ENCODE measurements around the gene RFX7. TPM values are rescaled to one million over a fixed set of nuclear protein-coding genes. Genes with fewer than 3 reads are reported as not detected.

The RFX7 gene
- total and polyA plus RNA-seq, 2 of the 4 experiments (the other 2 are of a cell fraction) = 4.1 to 10.6 TPM

DNA sequence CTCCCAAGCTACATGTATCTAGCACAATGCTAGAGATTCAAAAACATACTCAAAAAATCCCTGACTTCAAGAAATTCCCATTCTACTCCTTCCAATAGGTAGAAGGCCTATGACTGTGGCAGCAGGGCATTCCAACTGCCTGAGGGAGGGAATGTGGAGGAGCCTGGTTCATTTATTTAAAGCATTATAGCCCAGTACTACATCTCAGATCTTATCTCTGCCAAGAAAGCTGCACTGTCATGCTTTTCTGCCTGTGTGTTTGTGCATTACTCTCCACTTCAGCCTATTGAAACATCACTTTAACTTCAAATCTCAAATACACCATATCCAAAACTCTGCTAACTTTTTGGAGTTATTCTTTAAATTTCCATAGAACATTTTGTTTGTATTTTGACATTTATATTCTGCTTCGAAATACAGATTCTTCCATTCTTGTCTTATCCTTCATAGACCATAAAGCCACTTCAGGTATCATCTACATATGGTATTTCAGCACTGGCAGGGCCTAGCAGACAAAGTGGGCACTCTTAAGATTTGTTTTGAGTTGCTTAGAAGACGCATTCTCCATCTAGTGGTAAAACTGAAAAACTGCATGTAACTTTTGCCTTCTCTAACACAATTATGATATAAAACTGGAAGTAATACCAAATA lies 191.2 kb downstream of the RFX7 start:
- Histone ChIP-seq H3K9me3 (ENCODE audit: control insufficient read depth, insufficient read depth, low read length) (no peaks in the 10 kb centered on the region), H4K8ac (ENCODE audit: low read depth in 2 of 2, low read length in 2 of 2) (no peak overlapping the region), H3K56ac (ENCODE audit: extremely low read depth, insufficient read depth, low read length) (no peak overlapping the region), H2AFZ (replicated peaks; ENCODE audit: low read length, poor library complexity) (no peak overlapping the region), H3K9me1 (ENCODE audit: insufficient read depth, low read length) (peaks cover 6% of the 10 kb centered on the region; the same call in 1 of the 2 replicates), H4K5ac (ENCODE audit: low read depth, low read length) (no peak overlapping the region), H2BK20ac (ENCODE audit: low read depth, low read length) (no peak overlapping the region), H3K4ac (ENCODE audit: low read depth, low read length) (no peak overlapping the region), H3K18ac (ENCODE audit: low read depth, low read length) (no peak overlapping the region), H4K20me1 (ENCODE audit: insufficient read depth, low read length) (no peaks in the 10 kb centered on the region), H3K27ac (ENCODE audit: insufficient read depth, low read length) (no peak overlapping the region), H2BK120ac (ENCODE audit: low read depth, low read length) (no peak overlapping the region), H3K14ac (replicated peaks; ENCODE audit: low read depth, low read length) (no peak overlapping the region), H2BK15ac (ENCODE audit: low read depth, low read length) (no peak overlapping the region; the same call in 2 of the 3 replicates), H3K4me3 (ENCODE audit: insufficient read depth, low read depth, low read length) (no peak overlapping the region), H3K9ac (ENCODE audit: low read depth, low read length) (no peak overlapping the region), H2AK5ac (ENCODE audit: low read depth, low read length) (no peak overlapping the region), H2BK5ac (ENCODE audit: low read depth, low read length, poor library complexity, severe bottlenecking) (no peak overlapping the region), H2AK9ac (replicated peaks; ENCODE audit: low read depth, low read length, poor library complexity) (no peak overlapping the region), H3K23ac (ENCODE audit: low read depth, low read length) (no peak overlapping the region), H3K4me1 (ENCODE audit: control insufficient read depth, insufficient read depth, low read length) (peaks cover 7% of the 10 kb centered on the region), H4K91ac (ENCODE audit: insufficient read depth, low read depth, low read length) (no peak overlapping the region), H3K4me2 (ENCODE audit: low read depth, low read length) (no peak overlapping the region), H3K36me3 (ENCODE audit: control insufficient read depth, insufficient read depth, low read length) (no peaks in the 10 kb centered on the region), H3K79me1 (ENCODE audit: low read depth in 1 of 2, low read length in 2 of 2) (no peaks in the 10 kb centered on the region), H3K27me3 (ENCODE audit: control insufficient read depth, insufficient read depth, low read length) (no peaks in the 10 kb centered on the region)
- intact Hi-C loops (cut with micrococcal nuclease) (loop anchor here (2.0 kb wide), 3 partner anchors 60 to 404 kb away; partner anchors contain the start of gene NEDD4), in situ Hi-C loops (cut with MboI; ENCODE audit: low sequenced_read_pairs) (loop anchor here (10.0 kb wide), 1 partner anchor 398 kb away; no protein-coding TSS in a partner anchor), dilution Hi-C loops (cut with HindIII; ENCODE audit: low sequenced_read_pairs, unreplicated experiment) (no loop called here)
- peak; percentile 68 for DNase-seq
- no CpG with 5 or more reads among the region's 2 CpGs for WGBS, 2 experiments (ENCODE audit: extremely low coverage in 2 of 2, insufficient read length in 1 of 2)
- ChIA-PET CTCF (interaction anchor here (0.6 to 0.7 kb wide), 2 partner anchors 26 to 212 kb away, joined by 3 read pairs; no protein-coding TSS in a partner anchor), POLR2A (ENCODE audit: unreplicated experiment) (no interaction called here)
- ATAC-seq (ENCODE audit: low read depth) = peak; percentile 90
- TF ChIP-seq POLR2A (IDR thresholded peaks at IDR 0.05; ENCODE audit: low read depth, low read length) = no peak
- TF ChIP-seq USF2 (IDR thresholded peaks at IDR 0.05; ENCODE audit: low read depth, low read length) = no peak
- TF ChIP-seq MAZ (IDR thresholded peaks at IDR 0.05; ENCODE audit: borderline replicate concordance, low read depth, low read length) = no peak
- TF ChIP-seq, protein P1, sequence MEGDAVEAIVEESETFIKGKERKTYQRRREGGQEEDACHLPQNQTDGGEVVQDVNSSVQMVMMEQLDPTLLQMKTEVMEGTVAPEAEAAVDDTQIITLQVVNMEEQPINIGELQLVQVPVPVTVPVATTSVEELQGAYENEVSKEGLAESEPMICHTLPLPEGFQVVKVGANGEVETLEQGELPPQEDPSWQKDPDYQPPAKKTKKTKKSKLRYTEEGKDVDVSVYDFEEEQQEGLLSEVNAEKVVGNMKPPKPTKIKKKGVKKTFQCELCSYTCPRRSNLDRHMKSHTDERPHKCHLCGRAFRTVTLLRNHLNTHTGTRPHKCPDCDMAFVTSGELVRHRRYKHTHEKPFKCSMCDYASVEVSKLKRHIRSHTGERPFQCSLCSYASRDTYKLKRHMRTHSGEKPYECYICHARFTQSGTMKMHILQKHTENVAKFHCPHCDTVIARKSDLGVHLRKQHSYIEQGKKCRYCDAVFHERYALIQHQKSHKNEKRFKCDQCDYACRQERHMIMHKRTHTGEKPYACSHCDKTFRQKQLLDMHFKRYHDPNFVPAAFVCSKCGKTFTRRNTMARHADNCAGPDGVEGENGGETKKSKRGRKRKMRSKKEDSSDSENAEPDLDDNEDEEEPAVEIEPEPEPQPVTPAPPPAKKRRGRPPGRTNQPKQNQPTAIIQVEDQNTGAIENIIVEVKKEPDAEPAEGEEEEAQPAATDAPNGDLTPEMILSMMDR (conservative IDR thresholded peaks at IDR 0.05; ENCODE audit: low read depth, low read length) = peak; percentile 74
- no peak for TF ChIP-seq RFX5 (IDR thresholded peaks at IDR 0.05; ENCODE audit: low read depth, low read length)
- no peak for TF ChIP-seq CHD1 (IDR thresholded peaks at IDR 0.05; ENCODE audit: low read depth, low read length)
- TF ChIP-seq, protein P2, sequence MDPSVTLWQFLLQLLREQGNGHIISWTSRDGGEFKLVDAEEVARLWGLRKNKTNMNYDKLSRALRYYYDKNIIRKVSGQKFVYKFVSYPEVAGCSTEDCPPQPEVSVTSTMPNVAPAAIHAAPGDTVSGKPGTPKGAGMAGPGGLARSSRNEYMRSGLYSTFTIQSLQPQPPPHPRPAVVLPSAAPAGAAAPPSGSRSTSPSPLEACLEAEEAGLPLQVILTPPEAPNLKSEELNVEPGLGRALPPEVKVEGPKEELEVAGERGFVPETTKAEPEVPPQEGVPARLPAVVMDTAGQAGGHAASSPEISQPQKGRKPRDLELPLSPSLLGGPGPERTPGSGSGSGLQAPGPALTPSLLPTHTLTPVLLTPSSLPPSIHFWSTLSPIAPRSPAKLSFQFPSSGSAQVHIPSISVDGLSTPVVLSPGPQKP (IDR thresholded peaks at IDR 0.05; ENCODE audit: borderline replicate concordance, low read depth, low read length) = no peak
- TF ChIP-seq RAD21 (IDR thresholded peaks at IDR 0.05; ENCODE audit: low read length) = peak; percentile 71
- no peak for TF ChIP-seq CEBPB (IDR thresholded peaks at IDR 0.05; ENCODE audit: low read depth, low read length)
- no peak for TF ChIP-seq MXI1 (IDR thresholded peaks at IDR 0.05; ENCODE audit: borderline replicate concordance, low read depth, low read length)
- no peak for TF ChIP-seq RCOR1 (IDR thresholded peaks at IDR 0.05; ENCODE audit: insufficient replicate concordance, low read length)
- peak; percentile 75 for TF ChIP-seq SMC3 (IDR thresholded peaks at IDR 0.05; ENCODE audit: low read depth, low read length)
- TF ChIP-seq FOS (IDR thresholded peaks at IDR 0.05; ENCODE audit: low read depth, low read length) = no peak
- no peak for TF ChIP-seq MAFK (IDR thresholded peaks at IDR 0.05; ENCODE audit: low read depth, low read length)
- BruUV-seq (replicated peaks) = no TSS peak
